AG04450 (cell line): ENCODE results near the gene SLC16A5. TPM values are rescaled to one million over a fixed set of nuclear protein-coding genes. Genes with fewer than 3 reads are reported as not detected.

Source experiments
- CTCF ChIA-PET: fragments of 300-600, 350-600 bp; formaldehyde crosslinking; extraction: SDS; loops from one replicate; lab custom pipeline; 2022; ENCODE audit warnings: antibody characterized with exemption, inconsistent platforms; lab: Charles Lee
- POLR2A ChIA-PET: fragments of 350-600 bp; formaldehyde crosslinking; extraction: SDS; loops from one replicate; lab custom pipeline; 2021; ENCODE audit warnings: antibody characterized with exemption, inconsistent platforms; lab: Yijun Ruan, JAX
- DNase-seq: peaks from one replicate; pipeline ENCODE4 v3.0.0-alpha.2; 2011; ENCODE audit warnings: low read depth, low spot score
- H3K27ac ChIP-seq: one replicate; pipeline ENCODE4 v1.5.1; 2012; ENCODE audit warnings: low read depth, low read length, control low read depth
- H3K27me3 ChIP-seq: one replicate; pipeline ENCODE4 v1.6.0; 2012; ENCODE audit warnings: low read length; ENCODE audit not compliant: control insufficient read depth, insufficient read depth
- H3K4me3 ChIP-seq: 2 replicates; pipeline ENCODE4 v1.5.1; 2011; ENCODE audit warnings: mild to moderate bottlenecking, low read depth, low read length, control low read depth
- H3K9me3 ChIP-seq: 2 replicates; pipeline ENCODE4 v1.5.1; 2012; ENCODE audit warnings: low read length; ENCODE audit not compliant: control insufficient read depth, insufficient read depth
- polyA plus RNA-seq: library from polyadenylated mRNA; depleted of rRNA; stranded (reverse); fragments of >200 nt; gene quantifications from 2 replicates; pipeline ENCODE4 v1.2.3, GENCODE V29; 2011
- TF ChIP-seq, protein P1 (sequence below): IDR thresholded peaks from 2 replicates; pipeline ENCODE4 v1.5.1; 2011; ENCODE audit warnings: low read depth, low read length, control low read depth, inconsistent platforms

SLC16A5 gene
- polyA plus RNA-seq, 1 experiment, result 2.9 TPM

DNA sequence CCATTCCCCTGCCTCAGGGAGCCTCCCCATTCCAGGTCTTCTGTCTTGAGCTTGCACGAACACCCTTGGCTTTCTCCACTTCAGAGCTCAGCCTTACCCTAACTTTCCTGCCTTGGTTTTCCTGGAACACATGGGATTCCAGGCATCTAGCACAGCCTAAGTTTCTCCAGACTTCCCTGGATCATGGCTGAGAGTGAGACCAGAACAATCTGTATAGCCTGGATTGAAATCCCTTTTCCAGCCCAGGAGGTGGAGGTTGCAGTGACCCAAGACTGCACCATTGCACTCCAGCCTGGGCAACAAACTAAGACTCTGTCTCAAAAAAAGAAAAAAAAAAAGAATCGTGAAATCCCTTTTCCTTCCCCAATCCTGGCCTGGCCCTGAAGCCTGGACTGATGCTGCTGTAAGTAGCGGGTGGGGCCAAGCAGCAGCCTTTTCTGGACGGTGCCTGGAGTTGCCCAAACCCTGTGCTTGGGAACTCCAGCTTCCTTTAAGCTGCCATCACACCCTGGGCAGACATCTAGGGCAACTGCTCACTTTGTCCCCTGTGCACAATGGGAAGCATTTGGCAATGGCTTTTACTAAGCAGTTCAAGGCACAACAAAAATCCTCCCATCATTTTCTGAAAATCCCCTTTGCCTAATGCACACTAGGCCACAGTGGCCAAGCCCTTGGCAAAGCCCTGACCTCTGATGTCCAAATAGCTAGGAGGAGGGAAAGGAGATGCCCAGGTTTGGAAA, 12.0 kb upstream of the SLC16A5 start:
- no peak for DNase-seq
- CTCF ChIA-PET, result interaction anchor here (0.7 to 1.2 kb wide), 2 partner anchors 45 to 126 kb away, joined by 3 to 5 read pairs; no protein-coding TSS in a partner anchor
- H3K9me3 ChIP-seq, result no peaks in the 10 kb centered on the region; the same call in 1 of the 2 replicates
- TF ChIP-seq, protein P1, sequence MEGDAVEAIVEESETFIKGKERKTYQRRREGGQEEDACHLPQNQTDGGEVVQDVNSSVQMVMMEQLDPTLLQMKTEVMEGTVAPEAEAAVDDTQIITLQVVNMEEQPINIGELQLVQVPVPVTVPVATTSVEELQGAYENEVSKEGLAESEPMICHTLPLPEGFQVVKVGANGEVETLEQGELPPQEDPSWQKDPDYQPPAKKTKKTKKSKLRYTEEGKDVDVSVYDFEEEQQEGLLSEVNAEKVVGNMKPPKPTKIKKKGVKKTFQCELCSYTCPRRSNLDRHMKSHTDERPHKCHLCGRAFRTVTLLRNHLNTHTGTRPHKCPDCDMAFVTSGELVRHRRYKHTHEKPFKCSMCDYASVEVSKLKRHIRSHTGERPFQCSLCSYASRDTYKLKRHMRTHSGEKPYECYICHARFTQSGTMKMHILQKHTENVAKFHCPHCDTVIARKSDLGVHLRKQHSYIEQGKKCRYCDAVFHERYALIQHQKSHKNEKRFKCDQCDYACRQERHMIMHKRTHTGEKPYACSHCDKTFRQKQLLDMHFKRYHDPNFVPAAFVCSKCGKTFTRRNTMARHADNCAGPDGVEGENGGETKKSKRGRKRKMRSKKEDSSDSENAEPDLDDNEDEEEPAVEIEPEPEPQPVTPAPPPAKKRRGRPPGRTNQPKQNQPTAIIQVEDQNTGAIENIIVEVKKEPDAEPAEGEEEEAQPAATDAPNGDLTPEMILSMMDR, result no peak
- H3K4me3 ChIP-seq, result no peak overlapping the region
- H3K27me3 ChIP-seq, result no peaks in the 10 kb centered on the region
- no peak overlapping the region for H3K27ac ChIP-seq
- POLR2A ChIA-PET, result interaction anchor here (0.7 kb wide), 3 partner anchors 28 to 53 kb away, joined by 4 to 10 read pairs (median 7); partner anchors contain the start of gene ATP5PD

DNA sequence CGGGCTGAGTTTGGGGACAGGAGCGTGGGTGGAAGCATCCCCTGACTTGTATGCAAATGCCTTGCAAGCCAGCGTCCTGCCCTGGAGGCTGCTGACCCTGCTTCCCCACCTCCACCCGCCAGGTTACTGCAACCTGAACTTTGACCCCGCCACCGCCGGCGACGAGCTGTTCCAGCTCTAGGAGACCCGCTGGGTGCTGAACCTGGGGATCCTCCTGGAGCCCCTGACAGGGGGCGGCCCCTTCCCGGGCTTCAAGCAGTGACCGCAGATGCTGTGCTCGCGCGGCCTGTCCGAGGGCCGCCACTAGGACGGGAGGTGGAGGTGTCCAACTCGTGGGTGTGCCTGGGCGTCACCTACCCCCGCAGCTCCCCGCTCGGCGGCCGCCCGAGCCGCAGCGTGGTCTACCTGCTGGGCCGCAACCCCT, 10.7 kb upstream of the SLC16A5 start:
- no peak for DNase-seq
- Histone ChIP-seq H3K9me3 (no peaks in the 10 kb centered on the region; the same call in 1 of the 2 replicates), H3K27me3 (no peaks in the 10 kb centered on the region), H3K4me3 (no peak overlapping the region), H3K27ac (no peak overlapping the region)
- TF ChIP-seq, protein P1, result no peak
- ChIA-PET POLR2A (interaction anchor here (0.6 kb wide), 1 partner anchor 54 kb away, joined by 3 read pairs; the partner anchor contains the start of gene NT5C), CTCF (no interaction called here)

DNA sequence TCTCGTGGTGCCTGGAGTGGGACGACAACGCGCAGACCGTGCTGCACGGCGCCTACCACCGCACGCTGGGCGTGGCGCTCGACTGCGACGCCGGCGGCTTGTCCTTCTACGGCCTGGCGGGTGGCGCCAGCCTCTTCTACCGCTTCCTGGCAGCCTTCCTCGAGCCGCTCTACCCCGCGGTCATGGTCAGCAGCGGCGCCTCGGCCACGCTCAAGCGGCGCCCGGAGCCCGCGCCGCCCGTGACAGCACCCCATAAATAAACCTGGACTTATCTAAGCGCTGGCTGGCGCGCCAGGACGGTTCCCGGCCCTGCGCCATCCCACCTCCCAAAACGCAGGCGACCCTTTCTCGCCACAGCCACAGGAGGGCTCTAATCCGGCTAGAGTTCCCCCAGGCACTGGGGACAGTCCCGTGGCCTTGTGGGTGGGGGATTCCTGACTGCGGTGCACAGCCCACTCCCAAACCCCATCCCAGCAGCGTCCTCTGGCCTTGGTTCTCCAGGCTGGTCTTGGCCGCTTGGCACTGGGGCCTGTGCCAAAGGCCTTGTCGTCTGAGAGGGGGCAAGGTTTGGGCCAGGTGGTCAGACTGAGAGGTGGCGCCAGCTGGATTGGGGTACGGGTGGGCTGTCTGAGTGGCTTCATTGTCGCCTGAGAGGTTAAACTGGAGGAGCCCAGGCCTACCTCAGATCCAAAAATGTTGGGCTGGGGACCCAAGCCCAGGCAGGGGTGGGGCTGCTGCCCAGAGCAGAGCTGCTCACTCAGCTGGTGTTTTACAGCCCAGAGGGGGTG, 10.1 kb upstream of the SLC16A5 start:
- CTCF ChIA-PET, result interaction anchor here (1.9 kb wide), 2 partner anchors 18 to 36 kb away, joined by 8 to 9 read pairs; no protein-coding TSS in a partner anchor
- no peaks in the 10 kb centered on the region; the same call in 1 of the 2 replicates for H3K9me3 ChIP-seq
- no peak for DNase-seq
- TF ChIP-seq, protein P1, result peak; percentile 3; the same call in 1 of the 2 replicates
- H3K27ac ChIP-seq, result no peak overlapping the region
- POLR2A ChIA-PET, result interaction anchor here (1.3 kb wide), 1 partner anchor 10 kb away, joined by 16 read pairs; the partner anchor contains the start of gene SLC16A5
- H3K27me3 ChIP-seq, result no peaks in the 10 kb centered on the region
- H3K4me3 ChIP-seq, result no peak overlapping the region

DNA sequence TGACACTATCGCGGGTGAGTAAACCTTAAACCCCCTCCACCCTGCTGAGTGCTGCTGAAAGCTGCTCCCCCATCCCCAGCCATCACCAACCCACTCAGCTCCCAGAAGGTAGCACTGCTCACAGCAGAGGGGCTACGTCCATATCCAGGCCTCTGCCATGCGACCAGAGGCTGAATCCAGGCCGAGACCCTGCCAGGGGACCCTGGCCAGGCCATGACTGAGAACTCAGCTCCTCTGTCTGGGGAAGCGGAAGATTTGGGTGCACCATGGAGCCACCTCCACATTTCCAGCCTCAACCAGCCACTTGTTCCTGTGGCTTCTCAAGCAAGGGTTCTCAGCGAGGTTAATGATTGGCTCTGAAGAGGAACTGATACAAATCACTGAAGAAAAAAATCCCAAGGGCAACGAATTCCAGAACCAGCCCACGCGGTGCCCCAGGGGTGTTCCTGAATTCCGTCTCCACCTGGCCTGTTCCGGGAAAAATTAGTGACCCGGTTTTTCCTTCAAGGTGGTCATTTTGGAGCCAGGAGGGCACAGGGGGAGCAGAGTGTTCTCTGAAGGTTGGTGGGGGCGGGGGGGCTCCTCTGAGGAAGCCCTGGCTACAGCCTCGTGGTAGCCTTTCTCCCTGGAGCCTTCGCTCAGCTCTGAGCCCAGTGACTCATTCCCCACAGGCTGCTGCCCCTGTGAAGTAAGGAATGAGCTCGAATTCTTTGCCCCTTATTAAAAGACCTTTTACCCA, 9.3 kb upstream of the SLC16A5 start:
- peak overlapping the region; percentile 81 for H3K27ac ChIP-seq
- H3K9me3 ChIP-seq, result no peaks in the 10 kb centered on the region; the same call in 1 of the 2 replicates
- DNase-seq, result peak; percentile 32
- no peak overlapping the region for H3K4me3 ChIP-seq
- TF ChIP-seq, protein P1, result no peak
- POLR2A ChIA-PET, result interaction anchor here (0.6 to 1.3 kb wide), 2 partner anchors 10 to 28 kb away, joined by 5 to 16 read pairs; partner anchors contain the start of gene SLC16A5
- CTCF ChIA-PET, result interaction anchor here (0.7 to 1.9 kb wide), 5 partner anchors 9 to 93 kb away, joined by 3 to 9 read pairs (median 4); partner anchors contain the start of gene NT5C
- H3K27me3 ChIP-seq, result no peaks in the 10 kb centered on the region
